ENCODE results near the gene FANCC. TPM values are rescaled to one million over a fixed set of nuclear protein-coding genes. Genes with fewer than 3 reads are reported as not detected.

FANCC gene
- total and polyA plus RNA-seq, 4 donors: 8.3 to 32.4 (median 11.5) TPM

- Histone ChIP-seq H3K27ac (ENCODE audit: low read depth in 1 of 2, low read length in 2 of 2) (peak overlapping the region; percentile 93 to 97), H3K4me3 (ENCODE audit: low read depth in 1 of 3, low read length in 3 of 3) (peak overlapping the region; percentile 59 to 75 (median 60)), H3K27me3 (ENCODE audit: control insufficient read depth in 4 of 4, insufficient read depth in 4 of 4, low read length in 3 of 4) (no peaks in the 10 kb centered on the region), H3K9me3 (ENCODE audit: control insufficient read depth in 4 of 4, low read length in 3 of 4) (no peaks in the 10 kb centered on the region), H3K36me3 (ENCODE audit: control insufficient read depth in 4 of 4, insufficient read depth in 3 of 4, low read depth in 1 of 4, low read length in 3 of 4) (no peaks in the 10 kb centered on the region), H3K9ac (ENCODE audit: low read depth in 1 of 2, low read length in 2 of 2) (peak overlapping the region; percentile 82 to 99), H3K4me1 (ENCODE audit: control insufficient read depth in 4 of 4, insufficient read depth in 4 of 4, low read length in 3 of 4) (peaks cover 0 to 37% (median 6%) of the 10 kb centered on the region in 4 donors)
- DNase-seq (ENCODE audit: low spot score): peak; percentile 70
- WGBS: 37% methylated on average over 18 of the region's 18 CpGs
- TF ChIP-seq CTCF (IDR thresholded peaks at IDR 0.05; ENCODE audit: low read depth, low read length, missing input control): no peak
- TF ChIP-seq REST (IDR thresholded peaks at IDR 0.05): peak; percentile 93
- TF ChIP-seq NR2F2 (IDR thresholded peaks at IDR 0.05): peak; percentile 74
- peak; percentile 99 for TF ChIP-seq FOXA1 (IDR thresholded peaks at IDR 0.05)
- peak; percentile 86 for TF ChIP-seq ZBTB33 (IDR thresholded peaks at IDR 0.05)
- peak; percentile 7 to 18 for TF ChIP-seq RAD21 (IDR thresholded peaks at IDR 0.05)
- peak in 1 of 2 donors; percentile 88 for TF ChIP-seq EGR1 (IDR thresholded peaks at IDR 0.05; ENCODE audit: low read depth in 2 of 2)
- TF ChIP-seq MAX (IDR thresholded peaks at IDR 0.05): peak; percentile 85
- TF ChIP-seq YY1 (IDR thresholded peaks at IDR 0.05): peak; percentile 81
- TF ChIP-seq GABPA (IDR thresholded peaks at IDR 0.05 in 1 of 2, conservative IDR thresholded peaks at IDR 0.05 in 1 of 2): no peak
- peak; percentile 84 for TF ChIP-seq ATF3 (IDR thresholded peaks at IDR 0.05)
- TF ChIP-seq JUND (IDR thresholded peaks at IDR 0.05): peak; percentile 40 to 72
- peak; percentile 32 for TF ChIP-seq HNF4G (IDR thresholded peaks at IDR 0.05)
- peak; percentile 94 for TF ChIP-seq SP1 (IDR thresholded peaks at IDR 0.05)
- TF ChIP-seq HNF4A (conservative IDR thresholded peaks at IDR 0.05): peak; percentile 64 to 88
- TF ChIP-seq TAF1 (conservative IDR thresholded peaks at IDR 0.05): peak; percentile 91
- peak; percentile 100 for TF ChIP-seq FOXA2 (IDR thresholded peaks at IDR 0.05)
- TF ChIP-seq RXRA (IDR thresholded peaks at IDR 0.05): peak; percentile 81 to 90
These were observed 173.6 kb downstream of the FANCC start for GRCh38 chr9:95143591-95144561.

All from liver (tissue), 9 donors.